Vagina (tissue), 2 donors: ENCODE data around the gene CPSF4.

Experiments used
- CTCF ChIP-seq, 3 experiments: fragments of 450-650 bp in 2 of 3; fragments of 200-600 bp in 1 of 3; sonication (generic) in 1 of 3; IDR thresholded peaks; one replicate each; pipeline ENCODE4 v1.5.1; 2017 to 2019; ENCODE audit warnings: antibody characterized with exemption in 3 of 3, mild to moderate bottlenecking in 2 of 3, moderate library complexity in 2 of 3
- POLR2A ChIP-seq, 2 donors: fragments of 450-650 bp; IDR thresholded peaks; one replicate each; pipeline ENCODE4 v1.6.1; 2017; ENCODE audit warnings: antibody characterized with exemption in 2 of 2, mild to moderate bottlenecking in 2 of 2, moderate library complexity in 2 of 2
- POLR2AphosphoS5 ChIP-seq, 2 donors: sonication (generic); formaldehyde crosslinking; IDR thresholded peaks; one replicate each; pipeline ENCODE4 v1.9.0; 2017; ENCODE audit warnings: antibody characterized with exemption in 2 of 2, mild to moderate bottlenecking in 2 of 2, low read depth in 1 of 2; ENCODE audit not compliant: insufficient read depth in 1 of 2

GRCh38 chr7:99397297-99397983 is 41.3 kb upstream of the CPSF4 start:
- TF ChIP-seq CTCF (IDR thresholded peaks at IDR 0.05) (no peak), POLR2A (IDR thresholded peaks at IDR 0.05) (no peak), POLR2AphosphoS5 (IDR thresholded peaks at IDR 0.05; ENCODE audit: insufficient read depth in 1 of 2, low read depth in 1 of 2) (no peak)
